HG02943 (cell line): ENCODE results near the gene TCERG1.
"Not testable (repeated sequence)": the region's sequence is repeated elsewhere in the genome, so short reads cannot be mapped to it uniquely, and the experiment has no call there.

Source experiments
- ATAC-seq: cut with Tn5 transposase; IDR thresholded peaks from one replicate; pipeline ENCODE4 v1.9.1; 2021; ENCODE audit warnings: mild to moderate bottlenecking, low read depth, moderate library complexity; ENCODE audit not compliant: unreplicated experiment

The TCERG1 gene

GRCh38 chr5:146516151-146516475 is 69.0 kb downstream of the TCERG1 start, which contains the start of gene GPR151:
Gene GPR151 (minus strand): TSS chr5:146516190. CDS start chr5:146516113, 77 bp downstream.
- ATAC-seq, result no peak

- no peak for ATAC-seq
These were observed 72.4 kb downstream of the TCERG1 start for GRCh38 chr5:146519554-146519953.

- no peak for ATAC-seq
These were observed 73.6 kb downstream of the TCERG1 start for GRCh38 chr5:146520731-146521130.

- no peak for ATAC-seq
These were observed 74.4 kb downstream of the TCERG1 start for GRCh38 chr5:146521403-146522106.

GRCh38 chr5:146523698-146524097 is 76.6 kb downstream of the TCERG1 start:
- no peak for ATAC-seq

GRCh38 chr5:146527785-146528184 is 80.7 kb downstream of the TCERG1 start:
- no peak for ATAC-seq

GRCh38 chr5:146528236-146528635 is 81.1 kb downstream of the TCERG1 start:
- ATAC-seq, result no peak

- ATAC-seq, result no peak
These were observed 82.9 kb downstream of the TCERG1 start for GRCh38 chr5:146529984-146530383.

- peak; percentile 94 for ATAC-seq
These were observed 86.2 kb downstream of the TCERG1 start for GRCh38 chr5:146533260-146533857.

- no peak for ATAC-seq
These were observed 86.7 kb downstream of the TCERG1 start for GRCh38 chr5:146533882-146534281.

- ATAC-seq, result no peak
These were observed 91.3 kb downstream of the TCERG1 start for GRCh38 chr5:146538432-146538831.

- no peak for ATAC-seq
These were observed 92.8 kb downstream of the TCERG1 start for GRCh38 chr5:146539973-146540372.

- no peak for ATAC-seq
These were observed 93.3 kb downstream of the TCERG1 start for GRCh38 chr5:146540414-146540813.

GRCh38 chr5:146541958-146542849 is 95.1 kb downstream of the TCERG1 start:
- no peak for ATAC-seq

GRCh38 chr5:146544232-146544631 is 97.1 kb downstream of the TCERG1 start:
- no peak for ATAC-seq

GRCh38 chr5:146548781-146549449 is 101.8 kb downstream of the TCERG1 start:
- no peak for ATAC-seq

- ATAC-seq, result no peak
These were observed 102.5 kb downstream of the TCERG1 start for GRCh38 chr5:146549615-146550014.

GRCh38 chr5:146553446-146553845 is 106.3 kb downstream of the TCERG1 start:
- ATAC-seq, result no peak

GRCh38 chr5:146556884-146557283 is 109.8 kb downstream of the TCERG1 start:
- ATAC-seq, result not testable (repeated sequence)

- ATAC-seq, result no peak
These were observed 113.2 kb downstream of the TCERG1 start for GRCh38 chr5:146560205-146560812.
